ENCODE results near the gene HNRNPF.
A peak's percentile ranks its signal among the peaks of the same experiment; 100 is the strongest.

Gene HNRNPF

DNA sequence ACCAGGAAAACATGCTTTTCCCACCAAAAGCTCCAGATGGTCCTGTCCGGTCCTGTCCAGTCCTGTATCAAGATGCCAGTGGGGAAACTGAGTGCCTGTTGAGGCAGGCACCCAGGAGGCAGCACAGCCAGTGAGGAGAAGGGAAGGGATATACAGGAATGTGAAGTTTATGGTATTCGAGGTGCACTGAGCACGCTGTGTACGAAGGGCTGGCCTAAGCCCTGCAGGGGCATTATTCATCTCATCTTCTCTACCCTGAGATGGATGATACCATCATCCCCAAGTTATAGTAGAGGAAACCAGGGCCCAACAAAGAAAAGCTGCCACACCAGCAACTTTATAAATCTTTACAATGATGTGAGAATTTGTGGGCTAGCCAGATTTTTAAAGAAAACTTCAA is 61.0 kb downstream of the HNRNPF start:
- DNase-seq, result no peak
- no peaks in the 10 kb centered on the region for H3K9me3 ChIP-seq (replicated peaks; ENCODE audit: insufficient read depth, low read length)
- H3K9me2 ChIP-seq (replicated peaks; ENCODE audit: insufficient read depth, low read length), result no peaks in the 10 kb centered on the region
- 0 out of 2 replicates have a peak, but pooled peaks cover 3% of the 10 kb centered on the region for H3K27me3 ChIP-seq (replicated peaks; ENCODE audit: insufficient read depth, low read length)
- H3K9ac ChIP-seq (ENCODE audit: low read length), result no peak overlapping the region
- H3F3A ChIP-seq (ENCODE audit: insufficient read depth, low read length), result no peaks in the 10 kb centered on the region
- no peaks in the 10 kb centered on the region for H3K79me2 ChIP-seq (ENCODE audit: low read length)
- H4K20me1 ChIP-seq (ENCODE audit: insufficient read depth, low read length), result no peaks in the 10 kb centered on the region
- no peak overlapping the region for H3K4me3 ChIP-seq (ENCODE audit: low read length)
- H3K4me1 ChIP-seq (ENCODE audit: low read length), result 0 out of 2 replicates have a peak, but pooled peaks cover 4% of the 10 kb centered on the region
- peak overlapping the region; percentile 69 for H2AFZ ChIP-seq (ENCODE audit: low read length)
- H3K27ac ChIP-seq (ENCODE audit: low read length), result no peak overlapping the region
- no peak overlapping the region for H3K4me2 ChIP-seq (ENCODE audit: low read depth, low read length)
- no peak for TF ChIP-seq EZH2phosphoT487 (IDR thresholded peaks at IDR 0.05; ENCODE audit: low read length)
- no peaks in the 10 kb centered on the region for H3K36me3 ChIP-seq (replicated peaks; ENCODE audit: insufficient read depth, low read length)

DNA sequence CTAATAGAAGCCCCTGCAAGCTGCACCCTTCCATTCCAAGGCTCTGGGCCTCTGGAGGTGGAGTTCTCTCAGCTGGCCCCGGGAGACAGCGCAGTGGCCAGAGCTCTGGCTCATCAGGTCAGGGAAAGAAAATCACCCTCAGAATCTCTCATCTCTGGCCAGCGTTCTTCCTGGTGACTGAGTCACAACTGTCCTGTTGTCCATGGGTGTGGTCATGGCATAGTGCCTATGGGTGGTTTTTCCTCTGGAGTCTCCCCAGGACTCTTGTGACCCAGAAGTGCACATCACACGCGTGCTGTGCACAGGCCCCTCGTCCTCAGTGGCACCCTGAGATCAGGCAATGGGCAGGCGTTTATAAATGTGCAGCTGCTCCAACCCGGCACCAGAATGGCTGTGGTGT is 64.9 kb downstream of the HNRNPF start:
- H3K4me3 ChIP-seq (ENCODE audit: low read length), result no peak overlapping the region
- no peaks in the 10 kb centered on the region for H3F3A ChIP-seq (ENCODE audit: insufficient read depth, low read length)
- H3K36me3 ChIP-seq (replicated peaks; ENCODE audit: insufficient read depth, low read length), result no peaks in the 10 kb centered on the region
- no peaks in the 10 kb centered on the region for H3K9me3 ChIP-seq (replicated peaks; ENCODE audit: insufficient read depth, low read length)
- H3K79me2 ChIP-seq (ENCODE audit: low read length), result no peaks in the 10 kb centered on the region
- H3K4me1 ChIP-seq (ENCODE audit: low read length), result 0 out of 2 replicates have a peak, but pooled peaks cover 4% of the 10 kb centered on the region
- H4K20me1 ChIP-seq (ENCODE audit: insufficient read depth, low read length), result no peaks in the 10 kb centered on the region
- no peaks in the 10 kb centered on the region for H3K9me2 ChIP-seq (replicated peaks; ENCODE audit: insufficient read depth, low read length)
- H3K27ac ChIP-seq (ENCODE audit: low read length), result no peak overlapping the region
- no peak for TF ChIP-seq EZH2phosphoT487 (IDR thresholded peaks at IDR 0.05; ENCODE audit: low read length)
- TF ChIP-seq EZH2 (optimal IDR thresholded peaks at IDR 0.05; ENCODE audit: low read depth, low read length), result no peak
- TF ChIP-seq, protein P1, sequence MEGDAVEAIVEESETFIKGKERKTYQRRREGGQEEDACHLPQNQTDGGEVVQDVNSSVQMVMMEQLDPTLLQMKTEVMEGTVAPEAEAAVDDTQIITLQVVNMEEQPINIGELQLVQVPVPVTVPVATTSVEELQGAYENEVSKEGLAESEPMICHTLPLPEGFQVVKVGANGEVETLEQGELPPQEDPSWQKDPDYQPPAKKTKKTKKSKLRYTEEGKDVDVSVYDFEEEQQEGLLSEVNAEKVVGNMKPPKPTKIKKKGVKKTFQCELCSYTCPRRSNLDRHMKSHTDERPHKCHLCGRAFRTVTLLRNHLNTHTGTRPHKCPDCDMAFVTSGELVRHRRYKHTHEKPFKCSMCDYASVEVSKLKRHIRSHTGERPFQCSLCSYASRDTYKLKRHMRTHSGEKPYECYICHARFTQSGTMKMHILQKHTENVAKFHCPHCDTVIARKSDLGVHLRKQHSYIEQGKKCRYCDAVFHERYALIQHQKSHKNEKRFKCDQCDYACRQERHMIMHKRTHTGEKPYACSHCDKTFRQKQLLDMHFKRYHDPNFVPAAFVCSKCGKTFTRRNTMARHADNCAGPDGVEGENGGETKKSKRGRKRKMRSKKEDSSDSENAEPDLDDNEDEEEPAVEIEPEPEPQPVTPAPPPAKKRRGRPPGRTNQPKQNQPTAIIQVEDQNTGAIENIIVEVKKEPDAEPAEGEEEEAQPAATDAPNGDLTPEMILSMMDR (IDR thresholded peaks at IDR 0.05; ENCODE audit: low read length), result no peak
- H2AFZ ChIP-seq (ENCODE audit: low read length), result no peak overlapping the region
- DNase-seq, result no peak
- peaks cover 7% of the 10 kb centered on the region for H3K27me3 ChIP-seq (replicated peaks; ENCODE audit: insufficient read depth, low read length)
- H3K9ac ChIP-seq (ENCODE audit: low read length), result no peak overlapping the region
- no peak overlapping the region for H3K4me2 ChIP-seq (ENCODE audit: low read depth, low read length)

GRCh38 chr10:43343126-43343525 is 65.9 kb downstream of the HNRNPF start:
- no peak overlapping the region for H2AFZ ChIP-seq (ENCODE audit: low read length)
- H3K4me3 ChIP-seq (ENCODE audit: low read length), result no peak overlapping the region
- no peaks in the 10 kb centered on the region for H3K9me3 ChIP-seq (replicated peaks; ENCODE audit: insufficient read depth, low read length)
- H3K36me3 ChIP-seq (replicated peaks; ENCODE audit: insufficient read depth, low read length), result no peaks in the 10 kb centered on the region
- DNase-seq, result no peak
- no peak overlapping the region for H3K9ac ChIP-seq (ENCODE audit: low read length)
- H3K4me1 ChIP-seq (ENCODE audit: low read length), result 0 out of 2 replicates have a peak, but pooled peaks cover 1% of the 10 kb centered on the region
- H3K9me2 ChIP-seq (replicated peaks; ENCODE audit: insufficient read depth, low read length), result no peaks in the 10 kb centered on the region
- H3K79me2 ChIP-seq (ENCODE audit: low read length), result no peaks in the 10 kb centered on the region
- no peak overlapping the region for H3K27ac ChIP-seq (ENCODE audit: low read length)
- no peaks in the 10 kb centered on the region for H4K20me1 ChIP-seq (ENCODE audit: insufficient read depth, low read length)
- H3F3A ChIP-seq (ENCODE audit: insufficient read depth, low read length), result no peaks in the 10 kb centered on the region
- TF ChIP-seq, protein P1 (IDR thresholded peaks at IDR 0.05; ENCODE audit: low read length), result no peak
- TF ChIP-seq EZH2phosphoT487 (IDR thresholded peaks at IDR 0.05; ENCODE audit: low read length) (no peak), EZH2 (optimal IDR thresholded peaks at IDR 0.05; ENCODE audit: low read depth, low read length) (no peak)
- H3K27me3 ChIP-seq (replicated peaks; ENCODE audit: insufficient read depth, low read length), result peaks cover 7% of the 10 kb centered on the region
- no peak overlapping the region for H3K4me2 ChIP-seq (ENCODE audit: low read depth, low read length)

DNA sequence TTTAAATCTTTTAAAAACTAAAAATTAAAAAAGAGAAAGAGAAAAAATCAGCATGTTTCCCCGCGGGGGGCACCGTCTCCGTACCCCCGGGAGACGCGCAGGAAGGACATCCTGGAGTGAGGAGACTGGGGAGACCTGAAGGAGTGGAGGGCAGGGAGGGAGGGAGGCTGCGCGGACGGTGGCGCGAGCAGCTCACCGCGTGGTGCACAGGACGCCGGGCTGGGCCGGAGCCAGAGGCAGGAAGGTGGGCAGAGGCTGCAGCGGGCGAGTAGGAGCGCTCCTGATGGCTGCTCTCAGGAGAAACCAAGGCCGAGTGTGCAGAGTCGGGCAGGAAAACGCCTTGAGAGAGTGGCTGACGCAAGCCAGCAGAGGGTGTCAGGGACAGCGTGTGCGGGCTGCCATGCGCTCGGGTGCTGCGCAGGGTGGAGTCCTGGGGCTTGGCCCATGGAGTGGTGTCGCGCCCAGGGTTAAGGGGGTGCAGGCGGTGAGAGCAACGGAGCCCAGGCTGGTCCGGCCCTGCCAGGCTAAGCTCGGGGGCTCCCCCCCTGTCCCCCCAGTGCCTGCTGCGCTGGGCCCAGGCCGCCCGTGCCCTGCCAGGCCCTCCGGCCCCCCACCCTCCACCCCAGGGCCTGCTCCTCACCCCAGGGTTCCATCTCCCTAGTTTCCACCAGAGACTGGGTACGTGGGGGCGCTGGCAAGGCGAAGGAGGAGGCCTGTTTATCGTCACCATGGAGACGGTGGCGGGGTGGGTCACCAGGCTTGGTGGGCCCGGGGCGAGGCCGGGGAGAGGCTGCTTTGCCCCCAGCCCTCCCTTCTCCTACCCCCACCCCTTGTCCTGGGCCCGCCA is 66.5 kb downstream of the HNRNPF start:
- no peak overlapping the region for H3K9ac ChIP-seq (ENCODE audit: low read length)
- TF ChIP-seq, protein P1 (IDR thresholded peaks at IDR 0.05; ENCODE audit: low read length), result no peak
- TF ChIP-seq EZH2phosphoT487 (IDR thresholded peaks at IDR 0.05; ENCODE audit: low read length) (no peak), EZH2 (optimal IDR thresholded peaks at IDR 0.05; ENCODE audit: low read depth, low read length) (no peak)
- H3K27me3 ChIP-seq (replicated peaks; ENCODE audit: insufficient read depth, low read length), result peaks cover 7% of the 10 kb centered on the region

More for the DNA sequence above, 66.5 kb downstream of the HNRNPF start:
- Histone ChIP-seq H3F3A (ENCODE audit: insufficient read depth, low read length) (no peaks in the 10 kb centered on the region), H3K79me2 (ENCODE audit: low read length) (no peaks in the 10 kb centered on the region), H3K9me3 (replicated peaks; ENCODE audit: insufficient read depth, low read length) (no peaks in the 10 kb centered on the region), H2AFZ (ENCODE audit: low read length) (no peak overlapping the region), H4K20me1 (ENCODE audit: insufficient read depth, low read length) (no peaks in the 10 kb centered on the region), H3K36me3 (replicated peaks; ENCODE audit: insufficient read depth, low read length) (no peaks in the 10 kb centered on the region), H3K4me1 (ENCODE audit: low read length) (no peaks in the 10 kb centered on the region), H3K4me3 (ENCODE audit: low read length) (no peak overlapping the region), H3K9me2 (replicated peaks; ENCODE audit: insufficient read depth, low read length) (no peaks in the 10 kb centered on the region), H3K27ac (ENCODE audit: low read length) (no peak overlapping the region), H3K4me2 (ENCODE audit: low read depth, low read length) (no peak overlapping the region)
- DNase-seq, result no peak
